Germinal center (tissue), 1 donor: ENCODE data around the gene TEAD4.
A peak's percentile ranks its signal among the peaks of the same experiment; 100 is the strongest.

Source experiments
- DNase-seq: peaks from one replicate; pipeline ENCODE4 v3.0.0; 2012; ENCODE audit warnings: mixed read lengths, low spot score

TEAD4 gene

GRCh38 chr12:2959192-2959504 is at the start of gene TEAD4:
TSS of gene TEAD4 (plus strand) at chr12:2959397.
- peak; percentile 50 for DNase-seq

- no peak for DNase-seq
Measured at GRCh38 chr12:2912216-2912575, 47.0 kb upstream of the TEAD4 start.

- DNase-seq: no peak
Measured at GRCh38 chr12:2919249-2919648, 39.9 kb upstream of the TEAD4 start.

GRCh38 chr12:2922329-2922728 is 36.9 kb upstream of the TEAD4 start:
- no peak for DNase-seq

- DNase-seq: no peak
Measured at GRCh38 chr12:2923057-2923456, 36.1 kb upstream of the TEAD4 start.

GRCh38 chr12:2924019-2924418 is 35.2 kb upstream of the TEAD4 start:
- no peak for DNase-seq

GRCh38 chr12:2925322-2925995 is 33.7 kb upstream of the TEAD4 start:
- no peak for DNase-seq

GRCh38 chr12:2930865-2931264 is 28.3 kb upstream of the TEAD4 start:
- DNase-seq: no peak

- no peak for DNase-seq
Measured at GRCh38 chr12:2933586-2933985, 25.6 kb upstream of the TEAD4 start.

- no peak for DNase-seq
Measured at GRCh38 chr12:2934371-2934770, 24.8 kb upstream of the TEAD4 start.

- no peak for DNase-seq
Measured at GRCh38 chr12:2936301-2936700, 22.9 kb upstream of the TEAD4 start.

GRCh38 chr12:2937500-2937899 is 21.7 kb upstream of the TEAD4 start:
- DNase-seq: no peak

GRCh38 chr12:2939191-2939590 is 20.0 kb upstream of the TEAD4 start:
- no peak for DNase-seq

GRCh38 chr12:2940564-2940963 is 18.6 kb upstream of the TEAD4 start:
- no peak for DNase-seq

- no peak for DNase-seq
Measured at GRCh38 chr12:2941524-2941923, 17.7 kb upstream of the TEAD4 start.

- peak; percentile 61 for DNase-seq
Measured at GRCh38 chr12:2944401-2945047, 14.7 kb upstream of the TEAD4 start.

- DNase-seq: no peak
Measured at GRCh38 chr12:2949411-2949810, 9.8 kb upstream of the TEAD4 start.

GRCh38 chr12:2955888-2956287 is 3.3 kb upstream of the TEAD4 start:
- no peak for DNase-seq

- DNase-seq: no peak
Measured at GRCh38 chr12:2957816-2958431, 1.3 kb upstream of the TEAD4 start.

GRCh38 chr12:2958432-2959191 is 585 bp upstream of the TEAD4 start:
- DNase-seq: peak; percentile 22

GRCh38 chr12:2959505-2960389 is 550 bp downstream of the TEAD4 start:
- DNase-seq: peak; percentile 41

GRCh38 chr12:2960390-2960956 is 1.3 kb downstream of the TEAD4 start:
- DNase-seq: peak; percentile 6
